H4 (cell line): Measurements from ENCODE around the gene SSH2. TPM values are rescaled to one million over a fixed set of nuclear protein-coding genes. Genes with fewer than 3 reads are reported as not detected.
A peak's percentile ranks its signal among the peaks of the same experiment; 100 is the strongest.
"Not testable (repeated sequence)": the region's sequence is repeated elsewhere in the genome, so short reads cannot be mapped to it uniquely, and the experiment has no call there.

Experiments used
- DNase-seq: peaks from one replicate; pipeline ENCODE4 v3.0.0-alpha.2; 2015; ENCODE audit warnings: low spot score
- total RNA-seq: library from RNA; depleted of rRNA; stranded (reverse); fragments of >200 nt; shearing (Covaris generic); gene quantifications from 2 replicates; pipeline ENCODE4 v1.2.3, GENCODE V29; 2014

Gene SSH2
- total RNA-seq, 1 experiment from 2014 or later: 9.4 TPM

- peak; percentile 35 for DNase-seq
Measured at GRCh38 chr17:29929006-29929532, 959 bp downstream of the SSH2 start.

DNA sequence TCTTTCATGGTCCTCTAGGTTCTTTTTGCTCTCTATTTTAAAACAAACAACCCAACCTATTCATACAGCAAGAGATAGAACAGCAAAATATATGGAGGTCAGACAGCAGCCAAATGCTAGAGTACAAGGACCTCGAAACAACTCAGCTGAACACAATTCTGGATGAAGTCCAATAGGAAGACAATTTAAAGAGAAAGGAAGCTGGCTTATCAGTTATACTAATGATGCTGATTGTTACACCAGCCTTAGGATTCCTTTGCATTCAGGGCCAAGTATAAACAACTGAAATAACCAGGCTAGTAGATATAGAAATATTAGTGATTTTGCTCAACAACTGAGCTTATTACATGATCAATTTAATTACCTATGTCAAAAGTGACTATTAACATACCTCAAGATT is 2.5 kb downstream of the SSH2 start:
- DNase-seq: no peak

DNA sequence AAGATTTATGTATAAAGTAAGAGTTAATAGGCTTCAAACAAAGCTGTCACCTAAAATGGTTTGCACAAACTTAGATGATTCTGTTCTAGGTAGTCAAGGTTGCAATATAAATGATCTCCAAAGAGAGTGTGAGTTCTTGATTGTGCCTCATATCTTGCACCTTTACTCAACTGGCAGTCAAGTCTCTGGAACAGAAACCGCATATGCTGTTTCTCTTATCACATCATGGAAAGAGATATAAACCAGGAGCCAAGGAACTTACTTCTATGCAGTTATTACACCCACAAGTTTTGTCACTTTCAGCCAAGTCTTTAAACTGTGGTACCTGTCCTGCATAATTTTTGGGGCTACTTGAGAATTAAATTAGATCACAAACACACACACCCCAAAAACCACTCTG is 5.2 kb downstream of the SSH2 start:
- DNase-seq: no peak

DNA sequence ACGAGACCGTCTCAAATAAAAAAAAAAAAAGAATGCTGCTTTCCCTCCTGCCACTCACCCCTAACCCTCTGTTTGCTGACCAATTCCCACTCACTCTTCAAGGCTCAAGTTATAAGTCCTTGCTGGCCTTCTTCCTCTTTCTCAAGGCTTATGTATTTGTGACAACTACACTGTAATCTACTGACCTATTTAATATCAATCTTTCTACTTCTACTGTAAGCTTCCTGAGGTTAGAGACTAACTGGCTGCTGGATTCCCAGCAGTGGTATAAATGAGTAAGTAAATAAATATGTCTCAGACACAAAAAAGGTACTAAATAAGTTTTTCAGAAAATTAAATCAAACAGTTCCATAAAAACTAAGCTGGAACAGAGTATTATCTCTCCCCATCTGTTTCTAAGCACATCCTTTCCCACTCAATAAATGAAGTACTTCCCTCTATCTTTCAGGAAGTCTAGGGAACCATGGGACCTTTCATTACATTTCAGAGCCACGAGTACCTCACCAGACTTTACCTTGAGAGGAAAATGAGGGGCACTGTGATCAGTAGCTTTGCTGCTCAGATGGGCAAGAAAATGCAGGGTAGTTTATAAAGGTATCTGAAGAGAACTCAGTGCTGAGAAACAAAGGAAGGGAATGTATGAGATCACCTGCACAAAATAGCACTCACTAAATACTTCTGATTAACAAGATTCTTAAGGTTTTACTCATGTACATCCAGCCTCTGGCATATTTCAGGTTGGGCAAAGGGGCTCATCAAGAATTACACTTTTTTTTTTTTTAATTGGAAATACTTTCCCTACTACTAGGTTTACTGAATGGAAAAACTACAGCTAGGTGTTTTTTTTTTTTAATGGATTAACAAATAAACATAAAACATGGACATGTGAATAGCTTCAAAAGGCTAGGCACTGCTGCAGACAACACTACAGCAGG is 10.8 kb downstream of the SSH2 start:
- DNase-seq: no peak

GRCh38 chr17:29918016-29918415 is 12.0 kb downstream of the SSH2 start:
- no peak for DNase-seq

GRCh38 chr17:29914819-29915537 is 15.1 kb downstream of the SSH2 start:
- DNase-seq: no peak

- no peak for DNase-seq
Measured at GRCh38 chr17:29911641-29912177, 18.3 kb downstream of the SSH2 start.

DNA sequence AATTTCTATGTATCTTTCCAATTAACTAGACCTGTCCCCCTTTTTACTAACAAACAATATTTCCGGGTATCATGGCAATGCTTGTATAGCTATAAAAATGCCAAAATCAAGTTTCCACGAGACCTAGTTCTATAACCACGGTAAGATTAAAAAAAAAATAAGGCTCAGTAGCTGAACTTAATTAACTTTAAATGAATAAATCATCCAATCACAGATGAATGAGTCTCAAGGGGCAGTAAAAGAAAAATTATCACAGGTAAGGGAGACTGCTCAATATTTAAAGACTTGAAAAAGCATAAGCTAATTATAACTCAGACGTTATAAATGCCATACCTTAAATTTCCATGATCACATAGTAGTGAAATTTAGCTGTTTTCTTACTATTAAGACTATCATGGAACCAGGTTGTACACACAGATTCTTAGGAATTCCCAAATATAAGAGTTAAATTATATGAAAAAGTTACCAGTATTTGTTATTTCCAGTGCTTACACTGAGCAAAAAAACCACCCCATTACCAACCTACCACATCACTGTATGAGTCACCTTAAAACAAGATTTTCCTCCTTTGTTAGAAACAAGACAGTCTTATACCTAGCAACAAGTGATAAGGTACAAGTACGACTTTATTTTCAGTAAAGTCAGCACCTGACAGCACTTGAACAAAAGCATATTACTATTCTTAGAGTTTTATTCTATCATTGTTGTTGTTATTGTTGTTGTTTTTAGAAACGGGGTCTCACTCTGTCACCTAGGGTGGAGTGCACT is 20.6 kb downstream of the SSH2 start:
- DNase-seq: no peak

GRCh38 chr17:29906969-29907368 is 23.1 kb downstream of the SSH2 start:
- no peak for DNase-seq

DNA sequence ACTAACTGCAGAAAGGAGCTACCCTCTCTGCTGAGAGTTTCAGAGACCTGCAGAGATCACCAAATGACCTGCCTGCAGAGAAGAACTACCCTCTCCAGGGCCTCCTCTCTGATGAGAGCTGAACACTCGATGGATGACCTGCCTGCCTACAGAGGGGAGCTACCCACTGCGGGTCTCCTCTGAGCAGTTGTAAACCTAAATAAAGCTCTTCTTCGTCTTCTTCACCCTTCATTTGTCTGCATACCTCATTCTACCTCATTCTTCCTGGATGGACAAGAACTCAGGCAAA is 24.2 kb downstream of the SSH2 start:
- no peak for DNase-seq

- no peak for DNase-seq
Measured at GRCh38 chr17:29905086-29905878, 24.7 kb downstream of the SSH2 start.

GRCh38 chr17:29903471-29903870 is 26.6 kb downstream of the SSH2 start:
- DNase-seq: no peak

DNA sequence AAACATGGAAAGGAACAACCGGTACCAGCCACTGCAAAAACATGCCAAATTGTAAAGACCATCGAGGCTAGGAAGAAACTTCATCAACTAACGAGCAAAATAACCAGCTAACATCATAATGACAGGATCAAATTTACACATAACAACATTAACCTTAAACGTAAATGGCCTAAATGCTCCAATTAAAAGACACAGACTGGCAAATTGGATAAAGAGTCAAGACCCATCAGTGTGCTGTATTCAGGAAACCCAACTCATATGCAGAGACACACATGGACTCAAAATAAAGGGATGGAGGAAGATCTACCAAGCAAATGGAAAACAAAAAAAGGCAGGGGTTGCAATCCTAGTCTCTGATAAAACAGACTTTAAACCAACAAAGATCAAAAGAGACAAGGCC is 32.9 kb downstream of the SSH2 start:
- DNase-seq: not testable (repeated sequence)

DNA sequence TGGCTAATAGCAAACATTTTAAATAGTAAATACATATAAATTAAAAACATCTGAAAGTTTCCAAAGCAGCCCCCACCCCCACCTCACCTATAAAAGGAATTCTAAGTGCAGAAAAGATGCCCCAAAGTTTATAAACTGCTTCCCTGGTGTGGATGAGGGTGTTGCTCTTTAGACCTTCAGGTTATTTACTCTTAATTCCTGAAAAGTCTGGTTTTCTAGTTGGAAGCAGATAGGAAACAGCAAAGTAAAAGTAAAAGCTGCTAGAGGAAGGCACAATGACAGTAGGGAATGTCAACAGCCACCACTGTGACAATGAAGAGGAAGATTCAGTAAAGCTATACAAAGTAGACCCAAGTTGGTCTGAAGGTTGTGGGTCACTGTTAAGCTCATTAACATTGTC is 37.8 kb downstream of the SSH2 start:
- no peak for DNase-seq

- no peak for DNase-seq
Measured at GRCh38 chr17:29891131-29891530, 38.9 kb downstream of the SSH2 start.

GRCh38 chr17:29885031-29885640 is 44.9 kb downstream of the SSH2 start:
- no peak for DNase-seq

GRCh38 chr17:29883497-29883896 is 46.5 kb downstream of the SSH2 start:
- DNase-seq: no peak

- DNase-seq: no peak
Measured at GRCh38 chr17:29881256-29881655, 48.8 kb downstream of the SSH2 start.

DNA sequence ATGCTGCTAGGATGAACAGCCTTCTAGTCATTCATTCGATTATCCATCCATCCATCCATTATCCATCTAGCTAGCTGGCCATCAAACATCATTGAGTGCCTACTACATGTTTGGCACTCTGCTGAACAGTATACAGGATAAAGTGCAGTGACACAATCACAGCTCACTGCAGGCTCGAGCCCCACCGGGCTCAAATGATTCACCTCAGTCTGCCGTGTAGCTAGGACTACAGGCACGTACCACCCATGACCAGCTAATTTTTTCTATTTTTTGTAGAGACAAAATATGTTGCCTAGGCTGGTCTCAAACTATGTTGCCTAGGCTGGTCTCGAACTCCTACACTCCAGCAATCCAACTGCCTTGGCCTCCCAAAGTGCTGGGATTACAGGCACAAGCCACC is 50.0 kb downstream of the SSH2 start:
- no peak for DNase-seq

GRCh38 chr17:29874931-29875596 is 55.0 kb downstream of the SSH2 start:
- no peak for DNase-seq
